Measurements from ENCODE around the gene CHSY1. TPM values are rescaled to one million over a fixed set of nuclear protein-coding genes. Genes with fewer than 3 reads are reported as not detected.

CHSY1 gene
- total and polyA plus RNA-seq, 10 of the 15 experiments (the other 5 are each of a cell fraction or from before 2014, with no cell fraction given) = 1.4 to 31.2 (median 10.5) TPM

DNA sequence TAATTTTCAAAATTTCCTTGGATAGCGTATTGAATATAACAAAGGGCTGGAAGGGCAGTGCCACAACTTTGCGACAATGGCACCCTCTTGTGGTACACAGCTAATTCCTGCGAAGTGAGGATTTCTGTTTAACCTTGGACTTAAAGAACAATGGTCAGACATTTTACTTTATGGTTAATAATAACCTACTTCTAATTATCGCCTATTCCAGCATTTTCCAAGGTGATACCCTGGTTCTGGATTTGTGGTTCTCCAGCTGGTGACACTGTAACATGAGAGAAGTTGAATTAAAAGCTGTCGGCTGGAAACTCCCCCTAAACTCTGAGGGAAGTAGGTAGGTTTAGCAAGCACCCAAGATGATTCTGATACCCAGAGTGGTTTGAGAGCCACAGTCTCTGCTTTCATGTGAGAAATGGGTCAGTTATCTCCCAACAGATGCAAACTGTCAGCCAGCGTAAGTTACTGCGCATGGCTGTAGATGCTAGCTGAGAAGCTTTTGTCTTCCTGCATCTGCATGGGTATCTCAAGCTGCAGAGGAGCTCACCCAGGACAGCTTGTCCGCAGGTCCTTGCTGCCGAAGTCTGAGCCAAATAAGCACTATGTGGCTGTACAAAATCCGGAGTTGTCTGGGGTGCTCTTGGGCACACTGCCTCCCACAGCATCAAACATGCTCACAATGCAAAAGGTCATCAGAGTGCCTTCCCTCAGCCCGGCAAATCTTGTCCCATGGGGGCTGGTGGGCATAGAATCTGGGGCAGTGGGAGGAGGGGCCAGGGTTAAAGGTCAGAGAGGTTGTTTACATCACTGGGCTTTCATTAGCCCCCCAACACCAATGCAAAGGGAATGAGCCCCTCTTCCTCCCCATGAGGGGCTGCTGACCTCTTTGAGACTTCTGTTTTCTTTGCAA lies 6.6 kb upstream of the CHSY1 start (continued):
- TF ChIP-seq E2F8 (IDR thresholded peaks at IDR 0.05; ENCODE audit: low read depth, partially characterized antibody) (no peak), ZZZ3 (IDR thresholded peaks at IDR 0.05; ENCODE audit: control insufficient read depth, insufficient read length, low read depth) (no peak), SP1 (IDR thresholded peaks at IDR 0.05; ENCODE audit: low read depth, low read length) (no peak), JUND (IDR thresholded peaks at IDR 0.05; ENCODE audit: low read depth, low read length) (no peak), MLLT1 (IDR thresholded peaks at IDR 0.05) (0 out of 2 replicates have a peak, but pooled peaks have one; percentile 38), ZBED1 (IDR thresholded peaks at IDR 0.05; ENCODE audit: borderline replicate concordance) (no peak), SMAD1 (IDR thresholded peaks at IDR 0.05; ENCODE audit: low read depth, partially characterized antibody) (no peak), CHD4 (IDR thresholded peaks at IDR 0.05) (no peak), PKNOX1 (IDR thresholded peaks at IDR 0.05) (peak; percentile 28; the same call in 1 of the 2 replicates), EP300 (IDR thresholded peaks at IDR 0.05; ENCODE audit: borderline replicate concordance in 1 of 2, control insufficient read depth in 1 of 2, low read depth in 2 of 2, low read length in 2 of 2) (peak in 1 of 2 experiments; percentile 70; a peak in 2 of 4 replicates), LARP7 (IDR thresholded peaks at IDR 0.05) (0 out of 2 replicates have a peak, but pooled peaks have one; percentile 33), NKRF (conservative IDR thresholded peaks at IDR 0.05) (no peak), TCF3 (IDR thresholded peaks at IDR 0.05; ENCODE audit: borderline replicate concordance, insufficient read depth, low read depth, low read length) (no peak)
- TF ChIP-seq, protein P1, sequence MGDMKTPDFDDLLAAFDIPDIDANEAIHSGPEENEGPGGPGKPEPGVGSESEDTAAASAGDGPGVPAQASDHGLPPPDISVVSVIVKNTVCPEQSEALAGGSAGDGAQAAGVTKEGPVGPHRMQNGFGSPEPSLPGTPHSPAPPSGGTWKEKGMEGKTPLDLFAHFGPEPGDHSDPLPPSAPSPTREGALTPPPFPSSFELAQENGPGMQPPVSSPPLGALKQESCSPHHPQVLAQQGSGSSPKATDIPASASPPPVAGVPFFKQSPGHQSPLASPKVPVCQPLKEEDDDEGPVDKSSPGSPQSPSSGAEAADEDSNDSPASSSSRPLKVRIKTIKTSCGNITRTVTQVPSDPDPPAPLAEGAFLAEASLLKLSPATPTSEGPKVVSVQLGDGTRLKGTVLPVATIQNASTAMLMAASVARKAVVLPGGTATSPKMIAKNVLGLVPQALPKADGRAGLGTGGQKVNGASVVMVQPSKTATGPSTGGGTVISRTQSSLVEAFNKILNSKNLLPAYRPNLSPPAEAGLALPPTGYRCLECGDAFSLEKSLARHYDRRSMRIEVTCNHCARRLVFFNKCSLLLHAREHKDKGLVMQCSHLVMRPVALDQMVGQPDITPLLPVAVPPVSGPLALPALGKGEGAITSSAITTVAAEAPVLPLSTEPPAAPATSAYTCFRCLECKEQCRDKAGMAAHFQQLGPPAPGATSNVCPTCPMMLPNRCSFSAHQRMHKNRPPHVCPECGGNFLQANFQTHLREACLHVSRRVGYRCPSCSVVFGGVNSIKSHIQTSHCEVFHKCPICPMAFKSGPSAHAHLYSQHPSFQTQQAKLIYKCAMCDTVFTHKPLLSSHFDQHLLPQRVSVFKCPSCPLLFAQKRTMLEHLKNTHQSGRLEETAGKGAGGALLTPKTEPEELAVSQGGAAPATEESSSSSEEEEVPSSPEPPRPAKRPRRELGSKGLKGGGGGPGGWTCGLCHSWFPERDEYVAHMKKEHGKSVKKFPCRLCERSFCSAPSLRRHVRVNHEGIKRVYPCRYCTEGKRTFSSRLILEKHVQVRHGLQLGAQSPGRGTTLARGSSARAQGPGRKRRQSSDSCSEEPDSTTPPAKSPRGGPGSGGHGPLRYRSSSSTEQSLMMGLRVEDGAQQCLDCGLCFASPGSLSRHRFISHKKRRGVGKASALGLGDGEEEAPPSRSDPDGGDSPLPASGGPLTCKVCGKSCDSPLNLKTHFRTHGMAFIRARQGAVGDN (IDR thresholded peaks at IDR 0.05) = peak; percentile 58
- TF ChIP-seq, protein P2, sequence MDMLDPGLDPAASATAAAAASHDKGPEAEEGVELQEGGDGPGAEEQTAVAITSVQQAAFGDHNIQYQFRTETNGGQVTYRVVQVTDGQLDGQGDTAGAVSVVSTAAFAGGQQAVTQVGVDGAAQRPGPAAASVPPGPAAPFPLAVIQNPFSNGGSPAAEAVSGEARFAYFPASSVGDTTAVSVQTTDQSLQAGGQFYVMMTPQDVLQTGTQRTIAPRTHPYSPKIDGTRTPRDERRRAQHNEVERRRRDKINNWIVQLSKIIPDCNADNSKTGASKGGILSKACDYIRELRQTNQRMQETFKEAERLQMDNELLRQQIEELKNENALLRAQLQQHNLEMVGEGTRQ (IDR thresholded peaks at IDR 0.05; ENCODE audit: borderline replicate concordance, low read depth, low read length) = no peak

Measured in GM12878 (cell line).